ENCODE results near the gene PXT1.
"Not testable (repeated sequence)": the region's sequence is repeated elsewhere in the genome, so short reads cannot be mapped to it uniquely, and the experiment has no call there.

PXT1 gene

GRCh38 chr6:36368421-36368820 is 74.2 kb downstream of the PXT1 start:
- no peak for DNase-seq

GRCh38 chr6:36367743-36368142 is 74.9 kb downstream of the PXT1 start:
- no peak for DNase-seq

- no peak for DNase-seq
Observed at GRCh38 chr6:36364669-36365479, 77.8 kb downstream of the PXT1 start.

GRCh38 chr6:36364061-36364635 is 78.5 kb downstream of the PXT1 start:
- DNase-seq, result not testable (repeated sequence)

- DNase-seq, result not testable (repeated sequence)
Observed at GRCh38 chr6:36363371-36363752, 79.3 kb downstream of the PXT1 start.

GRCh38 chr6:36362551-36363370 is 79.9 kb downstream of the PXT1 start:
- no peak for DNase-seq

GRCh38 chr6:36361071-36361470 is 81.6 kb downstream of the PXT1 start:
- DNase-seq, result no peak

- peak; percentile 81 for DNase-seq
Observed at GRCh38 chr6:36360241-36361054, 82.2 kb downstream of the PXT1 start.

GRCh38 chr6:36358226-36358915 is 84.3 kb downstream of the PXT1 start:
- DNase-seq, result peak; percentile 39

- no peak for DNase-seq
Observed at GRCh38 chr6:36357872-36358225, 84.8 kb downstream of the PXT1 start.

GRCh38 chr6:36355819-36356218 is 86.8 kb downstream of the PXT1 start:
- no peak for DNase-seq

GRCh38 chr6:36353411-36353915 is 89.2 kb downstream of the PXT1 start:
- DNase-seq, result peak; percentile 48

- no peak for DNase-seq
Observed at GRCh38 chr6:36352477-36353157, 90.0 kb downstream of the PXT1 start.

- peak; percentile 89 for DNase-seq
Observed at GRCh38 chr6:36350681-36351571, 91.7 kb downstream of the PXT1 start.

GRCh38 chr6:36350082-36350481 is 92.6 kb downstream of the PXT1 start:
- DNase-seq, result peak; percentile 49

GRCh38 chr6:36349240-36349639 is 93.4 kb downstream of the PXT1 start:
- DNase-seq, result no peak

GRCh38 chr6:36347621-36348020 is 95.0 kb downstream of the PXT1 start:
- no peak for DNase-seq

- no peak for DNase-seq
Observed at GRCh38 chr6:36346486-36347273, 96.0 kb downstream of the PXT1 start.
